ENCODE results near the gene VSIG8.

The VSIG8 gene

GRCh38 chr1:159828176-159828575, 34.3 kb downstream of the VSIG8 start:
- no peak for DNase-seq

GRCh38 chr1:159827549-159827948, 34.9 kb downstream of the VSIG8 start:
- peak in 1 of 2 donors; percentile 46 for DNase-seq

- peak in 1 of 2 donors; percentile 8 for DNase-seq
Observed at GRCh38 chr1:159827102-159827490, 35.4 kb downstream of the VSIG8 start.

- peak; percentile 52 to 61 for DNase-seq
Observed at GRCh38 chr1:159826441-159827101, 35.9 kb downstream of the VSIG8 start, which contains the start of gene SLAMF8. TSS of gene SLAMF8 (plus strand) at chr1:159826873. CDS start at chr1:159826899, 26 bp downstream.

GRCh38 chr1:159825564-159825963, 36.9 kb downstream of the VSIG8 start:
- DNase-seq, result no peak

GRCh38 chr1:159823406-159823805, 39.1 kb downstream of the VSIG8 start:
- DNase-seq, result no peak

- DNase-seq, result no peak
Observed at GRCh38 chr1:159821171-159821867, 41.1 kb downstream of the VSIG8 start.

- DNase-seq, result no peak
Observed at GRCh38 chr1:159817276-159818041, 45.0 kb downstream of the VSIG8 start.

- DNase-seq, result no peak
Observed at GRCh38 chr1:159815926-159816325, 46.5 kb downstream of the VSIG8 start.

- no peak for DNase-seq
Observed at GRCh38 chr1:159804924-159805323, 57.5 kb downstream of the VSIG8 start.
